ENCODE data around the gene FILIP1L. TPM values are rescaled to one million over a fixed set of nuclear protein-coding genes. Genes with fewer than 3 reads are reported as not detected.

Gene FILIP1L
- total RNA-seq, 1 donor from 2014 or later = 5.0 TPM

DNA sequence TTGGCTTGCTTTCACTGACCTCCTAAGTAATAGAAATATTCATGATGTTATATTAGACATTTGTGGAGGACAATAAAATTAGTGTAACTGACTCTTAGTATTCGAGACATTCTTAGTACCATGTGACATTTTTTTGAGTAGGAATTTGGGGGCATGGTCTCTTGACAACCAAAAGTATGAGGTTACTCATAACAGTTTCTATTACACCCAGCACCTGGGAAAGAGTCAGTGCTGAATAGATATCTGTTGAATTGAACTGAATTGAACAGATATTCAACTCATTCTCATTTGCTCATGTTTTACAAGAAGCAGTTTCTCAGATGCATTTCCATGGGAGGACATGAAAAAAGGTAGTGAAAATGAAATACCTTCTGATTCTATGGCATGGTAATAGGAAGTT lies 212.2 kb downstream of the FILIP1L start:
- intact Hi-C loops (cut with micrococcal nuclease) = no loop called here

DNA sequence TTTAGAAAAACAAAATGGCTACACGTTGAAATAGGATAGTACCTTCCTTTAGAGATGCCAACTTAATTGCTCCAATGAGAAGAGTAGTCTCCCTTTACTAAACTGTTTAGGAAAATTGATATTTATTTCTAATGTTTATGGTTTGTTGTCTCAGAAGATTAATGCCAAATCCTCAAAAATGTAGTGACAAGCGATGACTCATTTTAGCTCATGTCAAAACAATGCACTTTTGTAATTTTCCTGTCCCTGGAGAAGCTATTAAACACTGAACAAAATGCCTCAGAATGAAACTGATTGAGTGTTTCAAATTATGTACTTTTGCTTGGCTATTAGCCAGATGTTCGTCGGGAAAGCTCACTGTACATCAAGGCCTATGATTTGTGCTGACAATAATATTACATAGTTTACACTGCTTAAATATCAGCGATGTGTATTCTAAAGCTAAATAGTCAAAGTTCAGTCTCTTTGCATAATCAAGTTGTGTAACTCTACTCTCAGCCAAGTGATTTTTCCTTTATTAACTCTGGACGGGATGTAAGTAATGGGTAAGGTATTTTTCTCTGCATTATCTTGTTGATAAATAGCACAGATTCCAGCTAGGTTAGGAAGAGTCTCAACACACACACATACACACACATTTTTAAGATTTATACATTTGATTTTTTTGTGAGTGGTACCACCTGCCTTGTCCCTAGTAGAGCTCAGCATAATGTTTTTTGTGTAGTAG lies 212.9 kb downstream of the FILIP1L start:
- intact Hi-C loops (cut with micrococcal nuclease) = no loop called here

DNA sequence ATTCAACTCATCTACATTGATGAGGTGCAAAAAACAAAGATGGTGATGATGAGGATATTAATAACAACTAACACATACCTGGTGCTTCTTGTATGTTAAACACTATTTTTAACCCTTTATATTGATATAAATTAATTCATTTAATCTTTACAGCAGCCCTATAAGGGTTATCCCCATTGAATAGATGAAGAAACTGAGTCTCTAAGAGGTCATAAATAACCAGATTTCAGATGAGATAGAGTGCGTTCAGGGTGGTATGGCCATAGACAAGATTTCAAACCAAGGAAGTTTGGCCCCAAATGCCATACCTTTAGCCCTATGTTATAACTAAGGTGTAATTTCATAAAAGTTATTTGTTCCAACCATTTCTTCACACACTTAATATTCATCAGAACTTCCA lies 214.1 kb downstream of the FILIP1L start:
- intact Hi-C loops (cut with micrococcal nuclease) = no loop called here

DNA sequence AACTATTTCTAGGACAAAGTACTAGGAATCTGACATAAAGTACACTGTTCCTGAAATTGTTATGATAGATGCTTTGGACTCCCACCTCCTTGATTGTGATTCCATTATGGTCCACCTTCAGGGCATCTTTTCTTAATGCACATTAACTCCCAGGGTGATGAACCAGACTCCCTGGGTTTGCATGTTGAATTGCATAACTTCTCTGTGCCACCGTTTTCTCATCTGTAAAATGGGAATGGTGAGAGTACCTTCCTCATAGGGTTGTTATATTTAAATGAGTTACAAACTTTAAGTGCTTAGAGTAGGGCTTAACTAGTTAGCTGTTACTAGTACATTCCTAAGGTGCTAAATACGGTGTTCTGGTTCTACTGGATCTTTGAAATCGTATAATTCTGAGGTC lies 214.7 kb downstream of the FILIP1L start:
- intact Hi-C loops (cut with micrococcal nuclease) = no loop called here

DNA sequence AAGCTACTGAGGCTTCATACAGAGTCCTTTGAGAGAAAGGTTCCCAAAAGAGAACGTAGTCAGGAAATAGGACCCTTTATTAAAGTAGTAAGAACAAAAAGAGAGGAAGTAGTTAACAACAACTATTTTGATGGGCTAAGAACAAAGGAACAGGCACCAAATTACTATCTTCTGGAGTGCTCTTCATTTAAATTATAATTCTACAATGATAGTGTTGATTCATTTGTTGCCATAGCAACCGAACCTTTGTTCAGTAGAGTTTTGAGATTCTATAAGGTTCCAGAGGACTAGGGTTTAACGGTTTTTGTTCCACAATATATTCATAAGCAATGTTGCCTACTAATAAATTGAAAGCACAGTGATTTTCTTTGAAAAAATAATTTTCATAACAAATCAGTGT lies 217.8 kb downstream of the FILIP1L start:
- intact Hi-C loops (cut with micrococcal nuclease) = no loop called here

DNA sequence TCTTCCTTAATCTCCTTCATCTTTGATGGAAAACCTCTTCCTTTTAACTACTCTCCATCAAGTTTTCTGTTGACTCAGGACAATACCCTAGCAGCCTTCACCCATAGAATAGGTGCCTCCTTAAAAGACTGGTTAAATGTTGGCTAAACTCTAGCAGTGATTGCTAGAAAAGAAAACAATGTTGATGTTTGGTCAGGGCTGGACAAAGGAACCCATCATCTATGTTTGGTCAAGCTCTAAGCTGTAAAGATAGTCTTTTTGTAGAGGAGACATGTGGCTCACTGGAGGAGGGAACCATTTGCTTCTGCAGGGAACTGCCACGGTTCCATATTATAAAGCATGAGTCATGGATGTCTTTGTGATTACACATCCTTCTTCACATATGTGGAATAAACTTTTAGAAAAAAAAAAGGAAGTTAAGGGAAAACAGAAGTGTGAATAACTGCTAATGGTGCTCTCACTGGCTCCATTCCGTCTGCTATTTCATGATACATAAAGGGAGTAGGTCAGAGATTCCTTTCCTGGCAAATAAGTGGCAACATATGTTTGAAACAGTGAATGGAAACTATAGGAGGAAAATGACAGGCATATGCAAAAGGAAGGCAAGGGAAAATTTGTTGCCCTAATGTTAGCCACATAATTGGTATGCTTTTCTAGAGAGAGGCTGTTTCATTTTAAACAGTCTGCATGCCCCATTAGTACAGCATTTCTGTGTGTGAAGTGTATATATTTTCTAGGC lies 218.4 kb downstream of the FILIP1L start:
- intact Hi-C loops (cut with micrococcal nuclease) = no loop called here

DNA sequence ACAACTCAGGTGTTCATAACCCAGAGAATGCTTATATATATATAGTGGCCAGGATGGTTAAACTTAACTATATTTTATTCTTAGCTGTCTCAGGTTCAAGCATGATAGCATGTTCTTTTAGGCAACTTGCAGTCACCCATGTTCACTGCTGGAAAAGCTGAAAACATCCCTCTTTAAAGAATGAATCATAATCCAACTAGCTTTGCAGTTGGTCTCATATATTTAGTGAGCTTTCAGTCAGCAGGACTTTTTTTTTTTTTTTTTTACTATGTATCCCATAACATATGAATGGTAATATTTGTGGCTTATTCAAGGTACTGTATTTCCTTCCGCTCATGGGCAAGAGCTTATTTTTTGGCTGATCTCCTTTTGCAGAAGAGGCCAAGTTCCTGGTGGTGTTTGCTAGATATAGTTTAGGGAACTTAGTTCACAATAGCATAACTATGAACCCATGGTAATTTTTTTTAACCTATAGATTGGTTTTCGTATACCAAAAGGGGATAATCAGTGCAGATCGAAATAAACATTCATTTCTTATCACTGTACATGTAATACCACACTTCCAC lies 219.1 kb downstream of the FILIP1L start:
- intact Hi-C loops (cut with micrococcal nuclease) = no loop called here

DNA sequence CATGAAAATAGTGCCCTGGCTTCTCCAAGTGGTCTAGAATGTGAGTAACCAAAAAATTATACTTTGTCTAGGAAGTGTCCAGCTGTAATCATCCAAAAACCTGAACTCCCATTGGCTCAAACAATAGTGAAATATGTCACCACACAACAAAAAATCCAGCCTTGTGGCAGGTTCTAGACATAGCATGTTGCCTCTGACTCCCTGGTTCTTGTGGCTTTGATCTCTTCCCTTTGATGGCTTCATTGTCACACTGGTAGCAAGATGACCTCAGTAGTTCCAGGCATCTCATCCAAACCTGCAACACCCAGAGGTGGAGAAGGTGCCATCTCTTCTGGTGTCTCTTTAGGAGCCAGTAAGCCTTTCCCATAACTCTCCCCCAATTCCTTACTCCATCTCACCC lies 222.0 kb downstream of the FILIP1L start:
- intact Hi-C loops (cut with micrococcal nuclease) = no loop called here

DNA sequence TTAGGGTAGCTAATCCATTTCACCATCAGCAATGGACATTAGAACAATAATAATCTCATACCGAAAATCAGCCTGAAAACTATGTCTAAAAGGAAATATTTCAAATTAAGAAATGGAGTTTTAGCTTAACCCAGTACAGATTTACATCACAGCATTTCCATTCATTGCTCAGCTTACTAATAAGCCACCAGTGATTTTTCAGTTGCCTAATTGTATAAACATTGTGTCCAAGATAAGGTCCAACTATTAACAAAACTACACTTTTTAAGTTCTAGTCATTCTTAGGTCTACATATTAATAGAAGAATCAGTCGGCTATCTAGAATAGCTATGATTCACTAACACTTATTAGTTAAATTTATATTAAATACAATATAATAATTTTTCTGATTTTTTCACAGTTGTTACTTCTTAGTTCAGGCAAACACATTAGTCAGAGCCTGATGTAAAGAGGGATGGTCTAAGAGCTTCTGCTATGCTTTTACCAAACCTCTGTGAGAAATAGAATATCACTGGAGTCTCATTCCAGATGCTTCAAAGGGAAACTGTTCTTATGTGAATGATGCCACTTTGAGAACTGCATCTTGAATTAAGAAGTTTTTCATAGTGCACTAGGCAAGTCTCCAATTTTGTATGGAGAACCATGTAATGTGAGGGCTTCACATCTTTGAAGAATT lies 222.6 kb downstream of the FILIP1L start:
- intact Hi-C loops (cut with micrococcal nuclease) = no loop called here

DNA sequence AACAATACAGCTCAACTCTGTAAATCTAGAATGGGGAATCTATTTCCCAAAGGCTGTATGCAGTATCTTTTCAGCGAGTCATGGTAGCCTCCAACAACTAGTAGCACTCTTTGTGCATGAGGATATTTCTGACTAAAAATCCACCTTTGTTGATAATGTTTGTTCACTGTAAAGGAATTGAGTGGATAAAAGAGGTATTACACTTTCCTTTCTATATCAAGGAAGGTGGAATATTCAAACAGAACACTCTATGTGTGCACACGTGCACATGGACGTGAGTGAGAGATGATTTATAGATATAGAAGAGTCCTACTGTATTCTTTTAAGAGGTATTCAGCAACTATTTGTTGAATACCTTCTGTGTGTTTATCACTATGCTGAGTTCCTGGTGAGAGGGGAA lies 228.4 kb downstream of the FILIP1L start:
- intact Hi-C loops (cut with micrococcal nuclease) = no loop called here

DNA sequence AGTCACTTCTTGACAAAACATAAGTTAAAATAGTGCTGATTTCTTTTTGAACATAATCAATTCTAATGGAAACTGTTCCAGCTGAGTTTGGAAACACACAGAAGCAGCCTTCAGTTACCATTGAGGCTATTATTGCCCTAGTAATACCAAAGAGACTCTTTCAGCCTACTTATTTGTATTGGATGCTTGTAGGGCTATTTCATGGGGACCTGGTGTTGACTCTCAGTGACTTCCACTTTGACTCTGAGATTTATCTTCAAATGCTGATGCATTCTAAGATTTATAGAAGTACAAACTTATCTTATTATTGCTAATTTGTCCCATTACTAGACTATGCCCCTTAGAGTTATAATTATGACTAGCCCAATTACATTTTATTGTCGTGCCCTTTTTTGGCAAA lies 229.2 kb downstream of the FILIP1L start:
- intact Hi-C loops (cut with micrococcal nuclease) = no loop called here

DNA sequence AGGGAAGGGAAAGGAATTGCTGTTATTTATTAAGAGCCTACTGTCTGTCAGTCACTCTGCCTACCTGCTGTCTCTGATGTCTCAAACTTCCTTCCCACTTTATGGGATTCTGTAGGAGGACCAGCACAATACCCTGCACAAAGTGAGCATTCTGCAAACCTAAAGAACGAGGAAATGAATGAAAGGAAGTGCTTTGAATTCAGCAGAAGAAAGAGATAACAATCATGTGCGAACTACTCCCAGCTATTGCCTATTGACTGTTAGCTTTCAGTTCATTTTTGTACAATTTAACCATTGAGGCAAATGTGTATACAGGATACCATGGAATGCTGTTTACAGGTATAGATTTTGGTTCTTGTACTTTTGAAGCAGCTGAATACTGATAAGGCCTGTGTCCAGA lies 229.8 kb downstream of the FILIP1L start:
- intact Hi-C loops (cut with micrococcal nuclease) = loop anchor here (1.0 kb wide), 1 partner anchor 9 kb away; no protein-coding TSS in a partner anchor

DNA sequence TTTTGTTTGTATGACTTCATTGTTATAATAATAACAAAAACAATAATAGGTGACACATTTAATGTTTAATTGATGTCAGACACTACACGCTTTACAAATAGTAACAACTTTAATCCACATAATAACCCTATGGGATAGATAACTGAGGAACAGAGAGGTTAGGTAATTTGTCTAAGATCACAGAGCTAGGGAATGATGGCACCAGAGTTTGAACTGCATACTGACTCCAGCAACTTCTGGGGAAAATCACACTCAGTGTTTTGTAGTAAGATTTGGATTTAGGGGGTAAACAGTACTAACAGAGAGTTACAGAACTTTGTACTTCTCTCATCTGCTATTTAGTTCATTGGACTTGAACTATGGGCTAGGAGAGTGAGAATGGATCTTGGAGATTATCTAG lies 230.6 kb downstream of the FILIP1L start:
- intact Hi-C loops (cut with micrococcal nuclease) = loop anchor here (1.0 kb wide), 1 partner anchor 8 kb away; no protein-coding TSS in a partner anchor

DNA sequence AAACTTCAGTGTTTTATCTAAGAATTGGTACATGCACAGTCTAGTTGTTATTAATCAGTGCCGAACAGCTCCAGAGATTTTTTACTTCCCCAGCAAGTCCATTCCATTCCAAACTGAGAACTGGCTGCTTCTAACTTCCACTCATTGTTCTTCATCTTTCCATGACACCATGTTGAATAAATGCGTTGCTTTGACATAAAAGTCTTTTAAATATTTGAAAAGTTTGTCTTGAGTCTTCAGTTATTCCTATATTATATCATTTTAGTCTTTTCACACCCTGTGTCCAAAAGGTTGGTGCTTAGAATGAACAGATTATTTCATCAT lies 231.2 kb downstream of the FILIP1L start:
- intact Hi-C loops (cut with micrococcal nuclease) = no loop called here

DNA sequence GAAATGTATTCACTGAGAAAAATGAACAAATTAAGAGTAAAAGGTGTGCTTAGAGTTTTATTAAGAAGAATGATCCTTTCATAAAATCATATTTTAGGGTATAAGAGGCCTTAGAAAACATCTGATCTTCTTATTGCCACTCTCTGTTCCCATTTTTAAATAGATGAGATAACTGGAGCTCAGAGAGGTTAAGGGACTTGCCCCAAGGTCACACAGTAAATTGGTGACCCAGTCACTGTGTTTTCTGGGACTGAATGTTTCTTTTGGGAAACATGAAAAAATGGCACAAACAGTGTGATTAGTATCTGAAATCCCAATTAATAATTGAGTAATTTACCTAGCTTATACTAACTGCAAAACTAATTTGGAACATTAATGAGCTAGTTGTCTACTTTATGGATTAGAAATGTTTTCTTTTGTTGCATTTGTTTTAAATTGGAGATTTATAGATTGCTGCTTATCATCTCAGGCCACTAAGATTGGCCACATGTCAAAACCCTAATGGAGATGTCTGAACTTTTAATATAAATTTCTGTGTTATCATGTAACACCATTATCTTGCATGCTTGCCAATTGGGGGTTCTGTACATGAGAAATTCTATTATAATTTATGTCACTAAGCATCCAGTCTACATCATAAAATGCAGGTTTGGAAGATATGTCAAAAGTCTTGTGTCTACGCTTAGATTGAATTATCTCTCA lies 231.7 kb downstream of the FILIP1L start:
- intact Hi-C loops (cut with micrococcal nuclease) = no loop called here

DNA sequence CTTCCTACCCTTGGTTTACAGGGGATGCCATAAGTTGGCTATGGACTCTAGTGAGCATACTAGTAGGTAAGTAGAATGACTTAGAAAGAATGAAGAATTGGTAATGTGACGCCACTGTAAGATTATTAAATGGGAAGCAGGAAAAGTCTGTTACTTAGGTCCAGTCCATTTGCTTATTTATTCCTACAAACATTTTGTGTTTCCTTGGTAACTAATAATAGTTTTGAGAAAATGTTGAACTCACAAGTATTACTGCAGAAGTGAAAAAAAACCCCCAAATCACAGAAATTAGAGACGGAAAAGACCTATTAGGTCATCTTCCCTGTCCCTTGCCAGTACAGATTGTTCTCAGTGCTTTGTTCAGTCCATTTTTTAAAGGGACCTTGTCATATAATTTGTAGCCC lies 233.2 kb downstream of the FILIP1L start:
- intact Hi-C loops (cut with micrococcal nuclease) = no loop called here

DNA sequence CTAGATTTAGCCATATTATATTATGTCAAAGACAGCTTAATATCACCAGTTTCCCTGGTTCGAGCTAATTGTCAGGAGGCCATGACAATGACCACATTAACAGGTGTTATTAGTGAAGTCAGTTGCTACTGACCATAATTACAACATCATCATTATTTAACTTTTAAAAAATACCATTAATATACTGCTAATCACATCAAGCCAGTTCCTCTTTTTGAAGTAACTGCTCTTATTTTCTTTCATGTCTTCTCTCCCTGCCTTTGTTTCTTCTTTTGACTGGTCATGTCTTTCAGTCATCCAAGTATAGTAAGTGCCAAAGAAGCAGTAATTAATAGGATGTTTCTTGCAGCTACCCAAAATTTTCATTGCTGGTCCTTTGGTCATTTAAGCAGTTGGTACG lies 235.0 kb downstream of the FILIP1L start:
- intact Hi-C loops (cut with micrococcal nuclease) = loop anchor here (5.0 to 10.0 kb wide), 3 partner anchors 193 to 1806 kb away; partner anchors contain the start of genes LNP1, RPL24 and TOMM70

DNA sequence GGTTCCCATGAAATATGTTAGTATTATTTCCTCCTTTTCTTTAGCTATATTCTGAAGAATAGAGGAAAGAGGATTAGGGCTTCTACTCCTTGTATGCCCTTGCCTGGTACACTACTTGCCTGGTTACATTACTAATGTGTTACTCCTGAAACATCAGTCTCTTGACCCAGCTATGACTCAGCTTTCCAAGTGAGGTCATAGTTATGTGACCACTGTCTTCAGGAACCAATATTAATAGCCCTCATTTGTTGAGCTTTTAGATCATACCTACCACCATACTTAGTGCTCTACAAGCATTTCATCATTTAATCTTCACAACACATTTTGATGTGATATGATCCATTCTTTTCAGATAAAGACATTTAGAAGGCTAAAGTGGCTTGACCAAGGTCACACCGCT lies 236.3 kb downstream of the FILIP1L start:
- intact Hi-C loops (cut with micrococcal nuclease) = loop anchor here (5.0 to 10.0 kb wide), 3 partner anchors 194 to 1807 kb away; partner anchors contain the start of genes LNP1, RPL24 and TOMM70

DNA sequence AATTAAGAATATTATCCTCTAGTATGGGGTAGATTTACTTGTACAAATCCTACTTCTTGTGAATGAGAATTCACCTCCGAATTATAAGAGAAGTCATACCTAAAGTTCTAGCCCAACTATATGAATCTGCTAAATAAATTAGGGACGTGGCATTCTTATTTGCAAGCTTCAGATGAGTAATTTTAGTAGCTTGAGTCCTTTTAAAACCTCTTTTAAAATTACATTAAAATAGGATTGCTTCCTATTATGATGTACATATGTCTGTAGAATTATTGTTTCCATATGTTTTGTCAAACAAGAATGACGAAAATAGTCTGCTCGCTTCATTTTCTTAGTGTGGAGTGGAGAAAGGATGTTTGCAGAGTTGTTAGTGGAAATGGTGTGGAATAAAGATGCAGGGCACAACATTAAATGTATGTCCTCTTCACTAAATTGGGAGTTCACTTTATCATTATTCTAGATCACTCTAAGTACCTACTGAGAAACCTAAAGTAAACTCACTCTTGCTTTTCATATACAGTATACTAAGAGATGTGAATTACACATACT lies 237.2 kb downstream of the FILIP1L start:
- intact Hi-C loops (cut with micrococcal nuclease) = loop anchor here (5.0 to 10.0 kb wide), 3 partner anchors 195 to 1808 kb away; partner anchors contain the start of genes LNP1, RPL24 and TOMM70

DNA sequence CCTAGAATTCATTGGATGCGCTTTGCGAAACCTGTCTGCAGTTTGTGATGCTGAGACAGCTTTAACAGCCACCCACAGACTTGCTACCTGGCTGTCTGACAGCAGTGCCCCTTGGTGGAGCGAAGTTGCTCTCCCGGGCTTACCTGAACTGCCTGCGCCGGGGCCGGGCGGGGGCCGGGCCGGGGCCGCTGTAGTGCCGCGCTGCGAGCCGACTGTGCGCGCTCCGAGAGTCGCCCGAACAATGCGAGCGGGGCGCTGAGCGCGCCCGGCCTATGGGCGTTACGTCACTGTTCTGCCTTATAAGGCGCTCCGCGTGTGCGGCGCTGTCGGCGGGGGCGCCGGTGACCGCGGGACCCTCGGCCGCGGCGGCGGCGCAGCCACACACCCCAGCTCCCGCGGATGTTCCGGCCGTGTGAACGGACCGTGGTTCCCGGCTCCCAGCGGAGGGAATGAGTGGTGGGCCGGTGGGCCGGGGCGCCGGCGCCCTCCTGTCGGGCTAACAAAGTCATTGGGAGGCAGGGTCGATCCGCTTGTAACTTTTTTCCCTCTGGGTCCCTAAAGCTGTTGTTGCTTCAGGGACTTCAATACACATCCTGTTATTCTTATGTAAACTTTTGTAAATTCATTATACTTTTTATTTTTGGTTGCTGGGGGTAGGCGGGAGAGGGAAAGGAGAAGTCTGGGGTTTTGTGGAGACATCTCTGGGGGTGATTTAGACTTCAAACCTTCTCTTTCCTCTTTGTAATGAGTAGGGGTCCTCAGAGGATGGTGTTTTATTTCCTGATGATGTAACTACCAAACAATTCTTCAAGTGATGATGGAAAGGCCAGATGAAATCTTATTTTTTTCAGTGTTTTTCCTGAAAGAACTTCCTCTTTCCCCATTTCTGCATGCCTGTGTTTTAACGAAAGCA lies 238.1 kb downstream of the FILIP1L start:
- intact Hi-C loops (cut with micrococcal nuclease) = loop anchor here (1.0 to 10.0 kb wide), 7 partner anchors 8 to 1809 kb away; partner anchors contain the start of genes LNP1, RPL24 and TOMM70
